ENCODE results near the gene MCUR1.
A peak's percentile ranks its signal among the peaks of the same experiment; 100 is the strongest.
"Not testable (repeated sequence)": the region's sequence is repeated elsewhere in the genome, so short reads cannot be mapped to it uniquely, and the experiment has no call there.

The MCUR1 gene

DNA sequence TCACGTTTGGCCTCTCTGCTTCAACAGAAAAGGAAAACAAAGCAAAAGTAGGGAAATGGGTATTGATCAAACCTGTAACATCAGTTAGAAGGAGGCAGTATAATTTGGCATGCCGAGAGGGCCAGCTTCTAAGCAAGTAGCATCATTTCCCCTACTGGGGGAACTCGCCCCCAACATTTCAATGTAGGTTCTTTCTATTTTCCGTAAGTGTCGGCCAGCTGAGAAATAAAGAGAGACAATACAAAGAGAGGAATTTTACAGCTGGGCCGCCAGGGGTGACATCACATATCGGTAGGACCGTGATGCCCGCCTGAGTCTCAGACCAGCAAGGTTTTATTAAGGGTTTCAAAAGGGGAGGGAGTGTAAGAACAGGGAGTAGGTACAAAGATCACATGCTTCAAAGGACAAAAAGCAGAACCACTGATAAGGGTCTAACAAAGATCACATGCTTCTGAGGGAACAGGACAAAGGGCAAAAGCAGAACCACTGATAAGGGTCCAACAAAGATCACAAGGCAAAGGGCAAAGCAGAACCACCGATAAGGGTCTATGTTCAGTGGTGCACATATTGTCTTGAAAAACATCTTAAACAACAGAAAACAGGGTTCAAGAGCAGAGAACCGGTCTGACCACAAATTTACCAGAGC lies 14.4 kb upstream of the MCUR1 start:
- DNase-seq (ENCODE audit: low read depth in 1 of 2, low spot score in 1 of 2): not testable (repeated sequence)

DNA sequence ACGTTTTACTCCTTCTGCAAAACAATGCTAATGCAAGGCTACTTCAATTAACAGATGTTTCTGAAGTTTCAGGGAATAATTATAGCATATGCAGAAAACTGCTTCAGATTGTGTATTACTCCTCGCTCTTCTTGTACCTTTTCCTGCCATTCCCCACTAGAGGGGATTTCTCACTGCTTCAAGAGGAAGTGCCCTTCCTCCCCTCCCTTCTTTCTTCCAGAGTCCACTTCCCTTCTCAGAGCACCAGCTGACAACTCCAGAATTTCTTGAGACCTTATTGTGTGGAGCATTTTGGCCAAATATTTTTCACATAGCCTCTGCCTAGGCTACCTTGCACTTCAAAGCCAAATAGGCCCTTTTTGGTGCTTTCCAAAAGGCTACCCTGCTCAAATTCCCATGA lies 12.7 kb upstream of the MCUR1 start:
- DNase-seq (ENCODE audit: low read depth in 1 of 2, low spot score in 1 of 2): no peak

DNA sequence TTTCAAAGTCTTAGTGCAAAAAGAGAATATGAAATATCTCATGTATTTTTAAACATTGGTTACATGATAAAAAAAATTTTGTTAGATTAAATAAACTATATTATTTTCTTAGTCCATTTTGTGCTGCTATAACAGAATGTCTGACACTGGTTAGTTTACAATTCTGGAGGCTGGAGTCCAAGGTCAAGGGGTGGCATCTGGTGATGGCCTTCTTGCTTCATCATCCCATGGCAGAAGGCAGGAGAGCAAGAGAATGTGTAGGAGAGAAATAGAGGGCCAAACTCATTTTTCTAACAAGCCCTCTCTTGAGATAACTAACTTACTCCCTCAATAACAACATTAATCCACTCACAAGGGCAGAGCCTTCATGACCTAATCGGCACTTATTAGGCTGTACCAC lies 11.5 kb upstream of the MCUR1 start:
- no peak for DNase-seq (ENCODE audit: low read depth in 1 of 2, low spot score in 1 of 2)

DNA sequence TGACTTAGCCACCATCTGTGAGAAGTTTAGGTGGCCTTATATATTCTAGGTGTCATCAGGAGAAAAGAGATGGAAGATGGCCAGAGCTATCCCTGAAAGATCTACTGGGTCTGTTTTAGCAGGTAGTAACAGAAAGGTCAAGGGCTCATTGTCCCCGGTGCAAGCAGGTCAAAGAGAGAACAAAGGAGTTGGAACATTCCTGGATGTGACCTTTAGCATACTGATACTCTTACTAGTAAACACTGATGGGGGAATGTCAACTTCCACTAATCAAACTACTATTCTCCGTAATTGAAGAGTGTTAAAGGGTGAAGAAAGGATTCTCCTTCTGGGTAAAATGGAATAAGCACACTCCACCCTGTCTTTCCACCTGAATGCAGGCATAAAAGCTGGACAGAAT lies 4.0 kb upstream of the MCUR1 start:
- no peak for DNase-seq (ENCODE audit: low read depth in 1 of 2, low spot score in 1 of 2)

DNA sequence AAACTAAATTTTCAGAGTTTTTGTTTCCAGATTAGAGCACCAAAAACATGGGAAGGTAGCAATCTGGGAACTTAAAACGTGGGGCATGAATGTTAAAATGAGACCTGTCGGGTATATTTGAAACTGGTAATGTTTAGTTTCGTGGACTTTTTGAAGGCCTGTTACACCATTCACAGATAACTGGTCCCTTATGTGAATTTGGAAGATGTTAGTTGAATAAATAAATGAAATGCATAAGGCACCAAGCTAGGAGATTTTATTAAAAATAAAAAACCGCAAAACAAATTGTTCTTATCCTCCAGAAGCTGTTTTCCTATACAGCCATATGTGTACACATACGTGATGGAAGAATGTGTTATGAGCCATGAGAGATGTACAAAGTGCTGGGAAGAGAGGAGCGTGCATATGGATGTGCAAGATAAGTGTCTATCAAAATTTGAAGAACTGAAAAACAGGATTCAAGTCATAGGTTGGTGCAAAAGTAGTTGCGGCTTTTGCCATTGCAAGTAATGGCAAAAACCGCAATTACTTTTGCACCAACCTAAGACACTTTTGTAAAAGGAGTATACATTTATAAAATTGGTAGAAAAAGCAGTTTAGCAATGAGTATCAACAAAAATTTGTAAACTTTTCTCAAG lies 700 bp upstream of the MCUR1 start:
- no peak for DNase-seq (ENCODE audit: low read depth in 1 of 2, low spot score in 1 of 2)

DNA sequence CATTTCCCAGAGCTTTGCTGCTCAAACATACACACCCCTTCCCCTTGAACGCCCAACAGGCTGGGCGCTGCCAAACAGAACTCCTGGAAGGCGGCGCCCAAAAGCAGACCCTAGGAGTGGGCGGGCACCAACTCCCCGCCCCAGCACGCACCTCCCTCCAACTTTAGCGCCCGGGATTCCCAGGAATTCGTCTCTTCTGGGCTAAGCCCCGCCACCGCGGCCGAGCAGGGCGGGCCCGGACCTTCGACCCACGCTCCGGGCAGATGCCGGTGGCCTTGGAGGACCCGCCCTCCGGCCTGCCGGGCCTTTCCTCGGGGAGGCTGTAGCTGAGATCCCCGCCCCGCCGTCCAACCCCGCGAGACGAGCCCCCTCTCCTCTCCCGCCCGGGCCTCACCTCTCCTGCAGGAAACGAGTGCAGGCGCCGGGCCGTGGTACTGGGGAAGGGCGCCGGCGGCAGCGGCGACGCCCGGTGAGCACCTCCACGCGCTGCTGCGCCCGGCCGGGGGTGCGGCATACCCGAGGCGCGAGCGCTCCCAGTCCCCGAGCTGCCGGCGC lies 659 bp downstream of the MCUR1 start:
- no peak for DNase-seq (ENCODE audit: low read depth in 1 of 2, low spot score in 1 of 2)

DNA sequence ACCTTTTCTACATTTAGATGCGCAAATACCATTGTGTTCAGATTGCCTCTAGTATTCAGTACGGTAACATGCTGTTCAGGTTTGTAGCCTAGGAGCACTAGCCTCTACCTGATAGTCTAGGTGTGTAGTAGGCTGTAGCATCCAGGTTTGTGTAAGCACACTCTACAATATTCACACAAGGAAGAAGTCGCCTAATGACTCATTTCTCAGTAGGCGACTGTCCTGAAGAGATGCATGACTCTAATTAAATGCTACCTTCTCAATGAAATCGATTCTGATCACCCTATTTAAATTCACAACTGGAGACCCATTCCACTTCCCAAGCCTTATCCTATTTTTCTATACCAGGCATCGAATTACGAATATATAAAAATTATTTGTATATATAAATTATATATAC lies 1.3 kb downstream of the MCUR1 start:
- DNase-seq (ENCODE audit: low read depth in 1 of 2, low spot score in 1 of 2): no peak

DNA sequence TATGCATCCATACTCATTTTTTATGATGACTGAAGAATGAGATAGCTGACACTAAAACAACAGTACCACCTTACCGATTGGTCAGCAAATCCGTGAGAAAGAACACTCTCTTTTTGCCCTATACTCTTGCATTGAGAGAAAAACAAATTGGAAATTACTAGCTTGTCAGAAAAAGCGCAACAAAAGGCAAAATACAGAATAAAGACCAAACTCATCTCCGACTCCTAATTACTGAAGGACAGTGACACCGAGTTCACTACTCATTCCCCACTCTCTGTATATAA lies 2.1 kb downstream of the MCUR1 start:
- DNase-seq (ENCODE audit: low read depth in 1 of 2, low spot score in 1 of 2): no peak

DNA sequence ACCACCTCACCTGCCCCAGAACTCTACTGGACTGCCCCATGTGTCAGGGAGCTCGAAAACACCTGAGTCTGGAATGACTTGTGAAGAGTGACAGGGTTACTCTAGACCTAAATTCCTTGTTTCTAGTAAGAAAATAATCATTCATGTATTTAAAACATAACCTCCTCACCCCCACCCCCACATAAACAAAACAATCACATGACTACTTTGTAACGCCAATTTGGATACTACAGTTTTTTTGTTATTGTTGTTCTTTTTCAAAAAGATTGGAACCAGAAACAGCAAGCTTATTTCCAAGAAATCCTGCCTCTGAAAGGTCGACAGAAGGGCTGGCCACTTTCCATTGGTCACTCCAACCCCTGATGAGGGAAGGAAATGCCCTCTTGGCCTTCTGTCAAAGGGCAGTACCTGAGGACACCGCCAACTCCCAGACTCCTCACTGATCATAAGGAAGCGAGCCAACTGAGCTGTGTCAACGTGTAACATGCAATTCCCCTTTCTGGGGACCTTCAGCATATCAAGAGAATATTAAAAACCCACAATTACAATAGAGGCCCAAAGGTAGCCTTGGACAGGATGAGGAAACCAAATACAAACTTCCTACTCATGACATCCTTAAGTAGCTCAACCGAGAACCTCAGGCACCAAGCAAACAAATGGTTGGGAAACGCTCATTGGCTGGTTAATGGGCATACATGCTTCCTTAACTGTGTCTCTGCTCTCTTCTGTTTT lies 2.6 kb downstream of the MCUR1 start:
- DNase-seq (ENCODE audit: low read depth in 1 of 2, low spot score in 1 of 2): no peak

DNA sequence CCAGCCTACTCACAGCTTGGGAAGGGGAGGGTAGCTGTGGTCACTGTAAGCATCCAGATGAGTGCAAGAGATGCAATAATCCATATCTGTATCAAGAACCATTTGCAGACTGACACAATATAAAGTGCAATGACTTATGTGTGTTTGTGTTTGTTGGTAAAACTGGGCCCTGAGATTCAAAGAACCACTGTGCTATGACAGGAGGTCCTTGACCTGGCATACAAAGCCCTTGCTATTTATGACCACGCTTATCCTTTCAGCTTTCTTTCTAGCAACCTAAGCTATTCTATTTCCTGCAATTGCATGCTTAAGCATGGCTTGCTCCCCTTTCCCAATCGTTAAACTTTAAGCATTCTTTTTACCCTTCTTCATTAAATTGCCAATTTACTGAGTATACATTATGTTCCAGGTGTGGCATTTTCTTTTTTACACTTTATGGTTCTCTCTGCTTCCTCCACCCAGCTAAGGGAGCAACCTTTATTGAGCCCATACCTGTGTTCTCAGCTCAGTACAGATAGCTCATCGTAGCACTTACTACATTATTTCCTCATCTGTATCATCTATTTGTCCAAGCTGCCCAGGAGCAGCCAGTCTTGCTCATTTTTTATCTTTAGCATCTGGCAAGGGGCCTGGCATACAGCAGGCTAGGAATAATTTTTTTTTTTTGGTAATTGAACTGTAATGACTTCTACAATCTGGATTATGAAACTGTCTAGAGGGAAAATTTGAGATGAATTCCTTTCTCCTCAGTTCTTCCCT lies 3.5 kb downstream of the MCUR1 start:
- DNase-seq (ENCODE audit: low read depth in 1 of 2, low spot score in 1 of 2): no peak

DNA sequence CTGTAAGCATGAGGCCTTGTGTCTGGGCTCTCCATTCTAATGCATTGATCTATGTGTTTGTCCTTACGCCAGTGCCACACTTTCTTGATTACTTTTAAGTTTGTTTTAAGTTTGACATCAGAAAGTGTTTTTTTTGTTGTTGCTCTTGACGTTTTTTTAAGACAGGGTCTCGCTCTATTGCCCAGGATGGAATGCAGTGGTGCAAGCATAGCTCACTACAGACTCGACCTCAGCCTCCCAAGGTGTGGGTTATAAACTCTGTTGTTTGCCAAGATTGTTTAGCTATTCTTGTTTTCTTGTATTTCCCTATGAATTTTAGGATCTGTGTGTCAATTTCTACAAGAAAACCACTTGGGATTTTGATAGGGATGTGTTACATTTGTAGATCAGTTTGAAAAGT lies 5.6 kb downstream of the MCUR1 start:
- DNase-seq (ENCODE audit: low read depth in 1 of 2, low spot score in 1 of 2): no peak

DNA sequence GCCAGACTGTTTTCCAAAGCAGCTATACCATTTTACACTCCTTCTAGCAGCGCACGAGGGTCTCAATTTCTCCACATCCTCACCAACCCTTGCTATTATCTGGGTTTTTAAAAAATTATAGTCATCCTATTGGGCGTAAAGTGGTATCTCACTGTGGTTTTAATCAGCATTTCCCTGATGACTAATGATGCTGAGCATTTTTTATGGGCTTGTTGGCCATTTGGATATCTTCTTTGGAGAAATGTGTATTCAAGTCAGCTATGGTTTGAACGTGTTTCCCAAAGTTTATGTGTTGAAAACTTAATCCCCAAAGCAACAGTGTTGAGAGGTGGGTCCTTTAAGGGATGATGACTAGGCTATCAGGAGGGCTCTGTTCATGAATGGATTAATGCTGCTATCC lies 6.7 kb downstream of the MCUR1 start:
- DNase-seq (ENCODE audit: low read depth in 1 of 2, low spot score in 1 of 2): no peak

DNA sequence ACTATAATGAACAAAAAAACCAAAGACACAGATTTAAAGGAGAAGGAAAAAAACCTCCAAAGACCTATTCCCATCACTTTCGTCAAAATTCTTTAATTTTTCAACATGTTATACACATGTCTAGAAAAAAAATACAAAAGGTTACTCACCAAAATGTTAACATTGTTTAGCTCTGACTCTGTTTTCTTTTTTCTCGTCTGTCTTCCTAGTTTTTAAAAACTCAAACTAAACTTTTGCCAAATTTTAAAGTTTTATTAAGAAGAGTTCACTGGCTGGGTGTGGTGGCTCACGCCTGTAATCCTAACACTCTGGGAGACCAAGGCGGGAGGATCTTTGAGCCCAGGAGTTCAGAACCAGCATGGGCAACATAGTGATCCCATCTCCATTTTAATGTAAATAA lies 10.8 kb downstream of the MCUR1 start:
- no peak for DNase-seq (ENCODE audit: low read depth in 1 of 2, low spot score in 1 of 2)

DNA sequence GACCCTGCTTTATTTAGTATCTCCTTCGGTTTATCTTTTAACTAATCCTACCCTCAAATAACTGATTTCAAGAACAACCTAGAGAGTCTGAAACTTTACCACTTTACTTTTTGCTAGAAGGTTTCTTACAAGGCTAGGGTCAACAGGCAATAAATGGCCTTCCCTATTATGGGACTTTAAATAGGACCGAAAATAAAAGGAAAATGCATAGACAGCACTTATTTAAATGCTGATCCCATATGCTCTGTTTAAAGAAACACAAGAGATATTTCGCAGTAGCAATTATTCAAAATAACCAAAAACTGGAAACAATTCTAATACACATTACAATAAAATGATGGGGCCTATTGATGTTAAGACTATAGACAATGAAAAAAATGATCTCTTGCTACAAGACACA lies 13.7 kb downstream of the MCUR1 start:
- no peak for DNase-seq (ENCODE audit: low read depth in 1 of 2, low spot score in 1 of 2)

DNA sequence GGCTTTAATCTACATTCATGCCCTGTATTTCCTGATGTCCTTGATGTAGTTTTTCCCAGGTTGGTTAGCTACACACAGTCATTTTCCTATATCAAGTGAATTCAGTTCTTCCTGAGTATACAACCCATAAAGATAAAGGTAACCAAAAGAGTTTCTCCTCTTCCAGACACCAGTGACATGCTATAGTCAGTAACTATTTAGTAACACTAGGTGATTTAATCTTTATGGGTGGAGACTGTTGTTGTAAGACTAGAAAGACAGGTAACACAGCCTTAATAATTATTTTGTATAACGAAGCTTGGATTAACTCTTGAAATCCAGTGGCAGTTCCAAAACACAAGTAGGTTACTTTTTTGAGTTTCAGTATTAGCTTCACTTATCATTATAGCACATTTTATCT lies 17.6 kb downstream of the MCUR1 start:
- no peak for DNase-seq (ENCODE audit: low read depth in 1 of 2, low spot score in 1 of 2)

DNA sequence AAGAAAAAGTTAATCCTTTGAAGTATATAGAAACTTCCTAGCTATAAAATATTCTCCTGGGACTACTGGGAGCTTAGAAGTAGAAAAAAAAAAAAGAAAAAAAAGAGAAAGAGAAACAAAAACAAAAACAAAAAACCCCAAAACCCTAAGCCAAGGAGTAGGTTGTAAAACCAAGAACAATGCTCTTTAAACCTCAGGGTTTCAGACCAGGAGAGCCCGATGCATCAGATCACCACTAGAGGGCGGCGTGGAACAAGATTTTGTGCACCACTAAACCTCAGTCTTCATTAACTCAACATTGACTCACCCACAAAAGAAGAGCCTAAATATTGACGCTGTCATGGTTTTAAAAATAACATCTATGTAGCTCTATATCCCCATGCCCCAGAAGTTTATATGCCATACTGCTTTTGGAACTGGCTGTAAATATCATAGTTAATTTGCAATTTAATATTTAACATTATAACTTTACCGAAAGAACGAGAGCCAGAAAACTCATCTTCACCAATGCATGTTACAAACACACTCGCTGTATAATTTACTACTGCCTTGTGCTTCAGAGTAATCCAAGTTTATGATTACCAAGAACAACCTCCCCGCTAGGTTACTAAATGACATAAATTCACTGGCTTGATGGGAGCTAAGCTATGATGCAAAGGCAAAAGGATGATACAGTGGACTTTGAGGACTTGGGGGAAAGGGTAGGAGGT lies 19.2 kb downstream of the MCUR1 start:
- peak; percentile 57 to 72 for DNase-seq (ENCODE audit: low read depth in 1 of 2, low spot score in 1 of 2)

DNA sequence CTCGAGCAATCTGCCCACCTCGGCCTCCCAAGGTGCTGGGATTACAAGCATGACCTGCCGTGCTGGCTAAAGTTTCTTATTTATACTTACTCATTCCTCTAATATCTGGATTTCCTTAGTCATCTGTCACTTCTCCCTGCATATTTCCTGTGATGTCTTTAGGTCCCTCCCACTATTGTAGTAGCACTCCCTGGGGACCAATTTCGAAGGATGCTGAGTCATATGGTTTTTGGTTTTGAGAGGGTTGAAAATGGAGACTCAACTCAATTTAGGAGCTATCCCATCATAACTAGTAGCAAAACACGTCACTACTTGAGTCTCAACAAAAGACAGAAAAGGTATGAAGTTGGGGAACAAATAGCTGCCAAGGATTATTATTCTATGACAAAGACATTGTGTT lies 20.2 kb downstream of the MCUR1 start:
- DNase-seq (ENCODE audit: low read depth in 1 of 2, low spot score in 1 of 2): no peak

DNA sequence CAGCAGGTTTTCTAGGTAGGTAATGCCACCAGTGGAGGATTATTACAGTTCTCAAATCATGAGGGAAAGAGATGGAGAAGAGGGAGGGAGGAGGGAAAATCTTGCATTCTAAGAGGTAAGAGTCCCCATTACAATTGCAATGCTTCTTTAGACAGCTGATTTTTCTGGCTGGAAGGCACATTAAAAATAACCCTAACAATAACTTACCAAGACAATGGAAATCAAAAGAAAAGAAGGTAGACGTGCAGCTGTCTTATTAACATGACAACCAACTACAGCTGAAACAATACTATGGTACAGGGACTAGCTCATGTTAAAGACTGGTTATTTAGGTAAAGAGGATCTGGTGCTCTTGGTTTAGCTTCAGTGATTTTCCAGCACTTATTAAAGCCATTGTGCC lies 24.6 kb downstream of the MCUR1 start:
- DNase-seq (ENCODE audit: low read depth in 1 of 2, low spot score in 1 of 2): no peak

DNA sequence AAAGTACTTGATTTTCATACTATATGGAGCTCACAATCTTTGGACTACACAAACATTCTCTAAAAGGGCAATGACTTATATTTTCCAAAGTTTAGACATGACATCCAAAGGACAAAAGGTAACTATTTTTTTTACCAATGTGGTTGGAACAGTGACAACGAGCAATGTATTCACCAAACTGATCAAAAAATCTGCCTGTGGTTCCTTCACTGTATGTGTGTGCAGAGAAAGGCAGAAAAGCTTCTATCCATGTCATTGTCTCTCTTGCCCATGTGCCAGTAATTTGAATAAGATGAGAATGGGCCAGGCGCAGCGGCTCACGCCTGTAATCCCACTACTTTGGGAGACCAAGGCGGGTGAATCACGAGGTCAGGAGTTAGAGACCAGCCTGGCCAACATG lies 25.5 kb downstream of the MCUR1 start:
- DNase-seq (ENCODE audit: low read depth in 1 of 2, low spot score in 1 of 2): no peak

DNA sequence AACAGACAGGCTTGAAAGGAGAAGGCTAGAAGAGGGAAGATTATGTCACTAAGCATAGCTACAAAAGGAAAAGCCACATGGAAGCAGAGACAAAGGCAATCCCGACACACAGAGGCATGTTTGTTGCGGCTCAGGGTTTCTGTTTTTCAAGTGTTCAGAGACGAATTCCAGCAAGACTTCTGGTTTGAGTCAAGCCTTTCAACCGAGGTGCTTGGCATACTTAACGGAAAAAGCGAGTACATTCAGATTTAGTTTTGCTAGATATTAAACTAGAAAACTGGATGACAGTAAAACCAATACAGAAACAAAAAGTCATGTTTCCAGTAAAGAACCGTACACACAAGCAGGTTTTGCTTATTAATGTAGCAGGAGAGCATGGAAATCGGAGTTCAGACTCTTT lies 27.2 kb downstream of the MCUR1 start:
- DNase-seq (ENCODE audit: low read depth in 1 of 2, low spot score in 1 of 2): no peak

DNA sequence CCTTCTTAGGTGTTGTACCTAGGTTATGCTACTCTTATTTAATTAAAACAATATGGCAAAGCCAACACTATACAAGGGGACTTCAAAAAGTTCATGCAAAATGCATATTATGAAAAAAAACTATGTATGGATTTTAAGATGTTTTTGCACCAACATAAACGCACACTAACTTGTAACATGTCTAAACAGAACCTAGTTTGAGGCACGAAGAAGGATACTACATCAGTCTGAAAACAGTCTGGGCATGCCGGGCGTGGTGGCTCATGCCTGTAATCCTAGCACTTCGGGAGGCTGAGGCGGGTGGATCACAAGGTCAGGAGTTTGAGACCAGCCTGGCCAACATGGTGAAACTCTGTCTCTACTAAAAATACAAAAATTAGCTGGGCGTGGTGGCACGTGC lies 34.2 kb downstream of the MCUR1 start:
- not testable (repeated sequence) for DNase-seq (ENCODE audit: low read depth in 1 of 2, low spot score in 1 of 2)

Measured in stimulated activated CD4-positive, alpha-beta T cell treated with anti-CD3 and anti-CD28 coated beads, Interleukin-15, amount 100 ng/mL, for 1 hour (primary cell).